MM.1S (cell line): ENCODE results near the gene ALOX15.

Source experiments
- EZH2phosphoT487 ChIP-seq: fragments of 300-600 bp; sonication (generic); IDR thresholded peaks from 2 replicates; pipeline ENCODE4 v1.6.1; 2018; ENCODE audit warnings: antibody characterized with exemption, low read length
- TF ChIP-seq, protein P1 (sequence below): fragments of 300-600 bp; sonication (generic); IDR thresholded peaks from 2 replicates; pipeline ENCODE4 v1.5.1; 2016; ENCODE audit warnings: antibody characterized with exemption, low read length, mixed read lengths

DNA sequence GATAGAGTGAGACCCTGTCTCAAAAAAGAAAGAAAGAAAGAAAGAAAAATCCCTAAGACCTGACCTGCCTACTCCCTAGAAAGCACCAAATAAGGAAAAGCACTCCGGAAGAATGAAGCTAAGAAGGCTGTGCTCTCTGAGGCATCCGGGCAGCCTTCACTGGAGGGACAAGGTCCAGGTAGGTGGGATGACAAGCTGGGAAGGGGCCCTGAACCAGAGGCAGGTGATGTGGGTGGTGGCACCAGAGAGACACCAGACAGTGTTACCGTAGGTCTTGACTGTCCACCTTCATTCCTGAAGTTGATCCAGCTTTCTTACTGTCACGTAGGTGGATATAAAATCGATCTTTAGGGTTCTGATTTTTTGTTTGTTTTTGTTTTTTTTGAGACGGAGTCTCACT, 30.8 kb downstream of the ALOX15 start:
- TF ChIP-seq, protein P1, sequence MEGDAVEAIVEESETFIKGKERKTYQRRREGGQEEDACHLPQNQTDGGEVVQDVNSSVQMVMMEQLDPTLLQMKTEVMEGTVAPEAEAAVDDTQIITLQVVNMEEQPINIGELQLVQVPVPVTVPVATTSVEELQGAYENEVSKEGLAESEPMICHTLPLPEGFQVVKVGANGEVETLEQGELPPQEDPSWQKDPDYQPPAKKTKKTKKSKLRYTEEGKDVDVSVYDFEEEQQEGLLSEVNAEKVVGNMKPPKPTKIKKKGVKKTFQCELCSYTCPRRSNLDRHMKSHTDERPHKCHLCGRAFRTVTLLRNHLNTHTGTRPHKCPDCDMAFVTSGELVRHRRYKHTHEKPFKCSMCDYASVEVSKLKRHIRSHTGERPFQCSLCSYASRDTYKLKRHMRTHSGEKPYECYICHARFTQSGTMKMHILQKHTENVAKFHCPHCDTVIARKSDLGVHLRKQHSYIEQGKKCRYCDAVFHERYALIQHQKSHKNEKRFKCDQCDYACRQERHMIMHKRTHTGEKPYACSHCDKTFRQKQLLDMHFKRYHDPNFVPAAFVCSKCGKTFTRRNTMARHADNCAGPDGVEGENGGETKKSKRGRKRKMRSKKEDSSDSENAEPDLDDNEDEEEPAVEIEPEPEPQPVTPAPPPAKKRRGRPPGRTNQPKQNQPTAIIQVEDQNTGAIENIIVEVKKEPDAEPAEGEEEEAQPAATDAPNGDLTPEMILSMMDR = no peak
- no peak for TF ChIP-seq EZH2phosphoT487
